ENCODE data around the gene SIRT4.

Gene SIRT4

DNA sequence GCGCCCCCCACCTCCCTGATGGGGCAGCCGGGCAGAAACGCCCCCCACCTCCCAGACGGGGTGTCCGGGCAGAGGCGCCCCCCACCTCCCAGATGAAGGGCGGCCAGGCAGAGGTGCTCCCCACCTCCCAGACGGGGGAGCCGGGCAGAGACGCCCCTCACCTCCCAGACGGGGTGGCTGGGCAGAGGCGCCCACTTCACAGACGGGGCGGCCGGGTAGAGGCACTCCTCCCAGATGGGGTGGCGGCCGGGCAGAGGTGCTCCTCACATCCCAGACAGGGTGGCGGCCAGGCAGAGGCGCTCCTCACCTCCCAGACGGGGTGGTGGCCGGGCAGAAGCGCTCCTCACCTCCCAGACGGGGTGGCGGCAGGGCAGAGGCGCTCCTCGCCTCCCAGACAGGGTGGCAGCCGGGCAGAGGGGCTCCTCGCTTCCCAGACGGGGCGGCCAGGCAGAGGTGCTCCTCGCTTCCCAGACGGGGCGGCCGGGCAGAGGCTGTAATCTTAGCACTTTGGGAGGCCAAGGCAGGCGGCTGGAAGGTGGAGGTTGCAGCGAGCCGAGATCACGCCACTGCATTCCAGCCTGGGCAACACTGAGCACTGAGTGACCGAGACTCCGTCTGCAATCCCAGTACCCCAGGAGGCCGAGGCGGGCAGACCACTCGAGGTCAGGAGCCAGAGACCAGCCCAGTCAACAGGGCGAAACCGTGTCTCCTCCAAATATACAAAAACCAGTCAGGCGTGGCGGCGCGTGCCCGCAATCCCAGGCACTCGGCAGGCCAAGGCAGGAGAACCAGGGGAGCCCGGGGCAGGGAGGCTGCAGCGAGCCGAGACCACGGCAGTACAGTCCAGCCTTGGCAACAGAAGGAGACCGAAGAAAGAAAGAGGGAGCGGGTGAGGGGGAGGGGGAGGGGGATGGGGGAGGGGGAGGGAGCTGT, 23.7 kb upstream of the SIRT4 start:
- no peak for DNase-seq

- DNase-seq = no peak
These were observed 18.8 kb upstream of the SIRT4 start for GRCh38 chr12:120283318-120283717.

GRCh38 chr12:120284381-120284780, 17.7 kb upstream of the SIRT4 start:
- no peak for DNase-seq

DNA sequence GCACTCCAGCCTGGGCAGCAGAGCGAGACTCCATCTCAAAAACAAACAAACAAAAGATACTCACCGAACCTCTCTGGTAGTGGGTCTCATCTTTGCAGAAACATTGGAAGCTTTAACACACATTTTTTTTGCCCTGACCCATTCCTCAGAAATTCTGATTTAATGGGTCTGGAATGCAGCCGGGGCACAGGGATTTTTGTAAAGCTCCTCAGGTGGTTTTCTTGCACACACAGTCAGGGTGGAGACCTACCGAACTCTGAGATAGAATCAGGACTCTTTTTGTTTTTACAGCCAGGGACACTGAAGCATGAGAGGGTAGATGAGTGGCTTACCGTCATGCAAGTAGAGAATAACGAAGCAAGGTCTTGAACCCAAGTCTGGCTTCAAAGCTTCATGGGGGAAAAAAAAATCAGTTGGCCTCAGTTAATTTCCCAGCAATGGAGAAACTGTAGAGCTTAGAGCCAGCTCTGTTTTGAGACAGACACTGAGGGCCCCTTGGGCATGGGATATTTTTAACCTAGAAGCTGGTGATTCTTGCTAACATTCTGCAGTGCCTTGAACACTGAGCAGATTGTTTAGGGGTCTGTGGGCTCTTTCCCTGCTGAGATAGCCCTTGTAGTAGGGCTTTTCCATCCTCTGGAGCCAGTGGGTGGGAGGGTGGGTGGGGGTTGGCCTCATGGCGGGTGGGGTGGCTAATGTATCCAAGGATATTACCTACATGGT, 15.2 kb upstream of the SIRT4 start:
- no peak for DNase-seq

DNA sequence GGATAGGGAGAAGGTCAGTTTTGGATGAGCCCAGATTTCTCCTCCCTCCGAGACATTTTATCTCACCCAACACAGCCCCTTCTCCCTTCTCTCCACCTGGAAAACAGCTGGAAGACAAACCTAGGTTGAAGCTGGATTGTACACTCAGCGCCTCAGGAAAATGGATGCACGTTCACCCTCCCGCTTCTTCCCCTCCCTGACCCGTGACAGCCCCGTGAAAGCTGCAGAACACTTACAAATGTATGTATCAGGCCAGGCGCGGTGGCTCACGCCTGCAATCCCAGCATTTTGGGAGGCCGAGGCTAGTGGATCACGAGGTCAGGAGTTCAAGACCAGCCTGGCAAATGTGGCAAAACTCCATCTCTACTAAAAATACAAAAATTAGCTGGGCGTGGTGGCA, 14.6 kb upstream of the SIRT4 start:
- DNase-seq = no peak

DNA sequence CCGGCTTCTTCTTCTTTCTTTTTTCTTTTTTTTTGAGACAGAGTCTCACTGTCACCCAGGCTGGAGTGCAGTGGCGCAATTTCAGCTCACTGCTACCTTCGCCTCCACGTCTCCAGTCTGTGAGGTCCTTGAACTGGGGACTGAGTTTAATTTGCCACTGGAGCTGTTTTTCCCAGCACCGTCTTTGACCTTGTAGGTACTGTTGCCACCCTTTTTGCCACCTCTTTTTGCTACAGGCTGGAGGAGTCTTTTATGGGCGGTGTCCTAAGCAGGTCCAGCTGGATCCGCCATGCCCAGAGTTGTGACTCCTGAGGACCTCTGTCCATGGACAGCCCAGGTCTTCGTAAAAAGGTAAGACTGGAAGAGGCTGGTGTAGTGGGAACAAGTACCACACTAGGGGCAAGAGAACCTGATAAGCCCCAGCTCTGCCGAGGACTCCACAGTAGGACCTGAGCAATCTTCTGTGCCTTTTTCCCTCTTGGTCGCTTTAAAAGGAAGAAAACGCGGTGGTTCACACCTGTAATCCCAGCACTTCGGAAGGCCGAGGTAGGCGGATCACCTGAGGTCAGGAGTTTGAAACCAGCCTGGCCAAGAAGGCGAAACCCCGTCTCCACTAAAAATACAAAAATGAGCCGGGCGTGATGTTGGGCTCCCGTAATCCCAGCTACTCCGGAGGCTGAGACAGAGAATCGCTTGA, 11.4 kb upstream of the SIRT4 start:
- DNase-seq = peak; percentile 31

DNA sequence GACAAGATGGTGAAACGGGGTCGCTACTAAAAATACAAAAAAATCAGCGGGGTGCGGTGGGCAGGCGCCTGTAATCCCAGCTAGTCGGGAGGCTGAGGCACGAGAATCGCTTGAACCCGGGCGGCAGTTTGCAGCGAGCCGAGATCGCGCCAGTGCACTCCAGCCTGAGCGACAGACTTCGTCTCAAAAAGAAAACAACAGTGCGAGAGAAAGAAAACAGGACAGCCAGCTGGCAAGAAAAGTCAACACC, 9.8 kb upstream of the SIRT4 start:
- no peak for DNase-seq

DNA sequence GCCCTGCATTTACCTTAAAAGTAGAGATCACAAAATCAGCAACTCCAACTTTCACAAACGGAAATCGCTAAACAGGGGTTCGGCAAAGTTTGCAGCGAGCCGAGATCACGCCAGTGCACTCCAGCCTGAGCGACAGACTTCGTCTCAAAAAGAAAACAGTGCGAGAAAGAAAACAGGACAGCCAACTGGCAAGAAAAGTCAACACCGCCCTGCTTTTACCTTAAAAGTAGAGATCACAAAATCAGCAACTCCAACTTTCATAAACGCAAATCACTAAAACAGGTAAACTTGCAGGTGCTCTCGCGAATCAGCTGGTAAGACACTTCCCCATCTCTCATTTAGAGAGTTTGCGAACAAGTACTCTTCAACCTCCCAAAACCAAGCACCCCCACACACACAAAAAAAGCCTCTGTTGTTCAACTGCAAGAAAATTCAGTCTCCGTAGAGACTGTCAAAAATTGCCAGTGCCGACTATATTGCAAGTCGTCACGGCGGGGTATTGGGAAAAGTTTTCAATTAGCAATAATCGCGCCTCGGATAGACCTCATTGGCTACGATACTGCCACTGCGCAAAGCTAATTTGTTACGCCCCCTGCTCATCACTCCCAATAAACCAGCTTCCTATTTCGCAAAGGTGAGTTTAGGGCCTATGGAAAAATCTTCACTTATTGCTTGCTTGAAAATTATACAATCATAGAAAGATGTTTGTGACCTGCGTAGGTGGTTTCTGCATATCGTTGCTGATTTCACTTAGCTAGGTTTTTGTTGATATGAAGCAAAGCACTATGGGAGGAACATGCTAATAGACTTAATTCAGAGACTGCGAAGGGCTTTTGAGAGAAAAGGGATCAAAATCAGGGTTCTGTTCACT, 9.2 kb upstream of the SIRT4 start, which contains the start of gene RNU4-1:
RNU4-1 (minus strand) TSS at position 577 of the 871 bp plus-strand sequence.
- DNase-seq = peak; percentile 96

GRCh38 chr12:120314220-120314619, 12.1 kb downstream of the SIRT4 start:
- no peak for DNase-seq

DNA sequence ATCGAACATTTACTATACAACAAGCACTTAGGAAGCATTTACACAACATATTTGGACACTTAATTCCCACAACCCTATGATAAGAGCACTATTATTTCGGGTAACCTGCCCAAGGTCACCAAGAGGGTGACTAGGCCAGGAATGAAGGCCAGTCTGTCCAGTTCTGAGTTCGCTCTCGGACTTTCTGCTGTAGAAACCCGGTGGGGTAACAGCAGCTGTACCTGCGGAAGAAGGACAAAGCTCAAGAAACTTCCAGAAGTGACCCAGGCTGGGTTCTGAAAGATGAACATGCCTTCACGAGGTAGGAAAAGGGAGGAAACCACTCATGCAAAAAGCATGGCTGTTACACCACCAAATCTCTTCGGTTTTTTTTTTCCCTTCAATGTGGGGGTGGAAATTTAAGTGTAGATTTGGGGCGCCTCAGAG, 14.7 kb downstream of the SIRT4 start:
- DNase-seq = no peak

DNA sequence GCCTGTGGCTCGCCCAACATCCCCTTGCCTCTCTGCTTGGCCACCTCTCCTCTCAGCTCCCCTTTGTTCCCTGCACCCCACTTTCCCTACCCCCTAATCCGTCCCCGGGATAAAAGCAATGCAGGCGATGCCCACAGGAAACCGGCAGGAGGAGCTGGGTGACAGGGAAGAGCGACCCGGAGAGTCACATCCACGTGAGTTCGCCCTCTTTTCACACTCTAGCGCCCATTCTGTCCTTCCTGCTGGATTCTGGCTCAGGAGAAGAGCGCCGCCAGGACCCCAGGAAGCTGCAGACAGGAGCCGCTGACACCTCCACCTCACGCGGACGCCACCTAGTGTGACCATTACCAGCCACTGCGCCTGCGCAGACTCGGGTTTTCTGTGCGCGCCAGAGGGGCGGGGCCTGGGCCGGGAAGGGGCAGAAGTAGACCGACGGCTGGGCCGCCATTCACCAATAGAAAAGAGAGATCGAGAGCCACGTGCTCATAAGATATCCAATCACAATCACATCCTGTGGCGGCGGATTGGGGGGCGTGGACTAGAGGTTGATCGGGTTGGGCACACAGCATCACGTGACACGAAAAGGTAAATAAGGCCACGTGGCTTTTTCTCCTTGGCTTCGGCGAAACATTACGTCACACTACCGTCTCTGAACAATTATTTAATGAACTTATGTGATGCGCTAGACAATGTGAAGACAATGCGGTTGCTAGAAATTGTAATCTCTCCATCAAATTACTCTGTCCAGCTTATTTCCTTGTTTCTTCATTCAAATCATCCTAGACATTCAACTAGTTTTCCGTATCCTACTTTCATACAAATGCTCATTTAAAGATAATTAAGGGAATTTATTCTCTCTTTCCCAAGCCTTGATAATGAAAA, 15.3 kb downstream of the SIRT4 start:
- DNase-seq = peak; percentile 100

DNA sequence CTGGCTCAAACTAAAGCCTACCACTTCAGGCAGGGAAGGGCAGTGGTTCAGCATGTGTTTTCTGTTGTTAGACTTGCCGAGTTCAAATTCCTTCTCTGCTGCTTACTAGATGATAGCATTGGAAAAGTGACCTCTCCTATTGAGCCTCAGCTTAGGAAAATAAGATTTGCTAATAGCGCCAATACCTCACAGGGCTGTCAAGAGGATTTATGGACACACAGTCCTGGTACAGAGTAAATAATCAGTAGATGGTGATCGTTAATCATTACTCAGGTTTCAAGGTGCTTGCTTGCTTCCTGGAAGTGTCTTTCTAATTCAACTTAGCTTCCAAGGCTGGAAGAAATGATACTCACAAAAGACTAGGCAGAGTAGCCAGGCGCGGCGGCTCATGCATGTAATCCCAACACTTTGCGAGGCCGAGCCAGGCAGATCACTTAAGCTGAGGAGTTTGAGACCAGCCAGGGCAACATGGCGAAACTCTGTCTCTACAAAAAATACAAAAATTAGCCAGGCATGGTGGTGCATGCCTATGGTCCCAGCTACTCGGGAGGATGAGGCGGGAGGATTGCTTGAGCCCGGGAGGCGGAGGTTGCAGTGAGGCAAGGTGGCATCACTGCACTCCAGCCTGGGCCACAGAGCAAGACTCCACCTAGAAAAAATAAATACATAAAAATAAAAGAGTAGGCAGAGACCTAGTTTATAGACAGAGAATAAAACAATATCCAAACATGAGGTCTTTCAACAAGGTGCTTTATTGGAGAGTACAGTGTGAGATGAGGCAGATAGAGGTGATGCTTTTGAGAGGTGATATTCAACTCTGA, 19.5 kb downstream of the SIRT4 start:
- DNase-seq = no peak

- no peak for DNase-seq
These were observed 21.7 kb downstream of the SIRT4 start for GRCh38 chr12:120323772-120324171.

- DNase-seq = no peak
These were observed 22.8 kb downstream of the SIRT4 start for GRCh38 chr12:120324841-120325417.

GRCh38 chr12:120327593-120327992, 25.5 kb downstream of the SIRT4 start, which contains the start of gene PLA2G1B:
PLA2G1B (minus strand) TSS chr12:120327779; CDS start chr12:120327753, 26 bp downstream.
- DNase-seq = no peak

GRCh38 chr12:120328228-120328627, 26.1 kb downstream of the SIRT4 start:
- no peak for DNase-seq

- DNase-seq = no peak
These were observed 29.3 kb downstream of the SIRT4 start for GRCh38 chr12:120331390-120331789.

GRCh38 chr12:120332041-120332440, 29.9 kb downstream of the SIRT4 start:
- DNase-seq = no peak

- no peak for DNase-seq
These were observed 30.4 kb downstream of the SIRT4 start for GRCh38 chr12:120332523-120332922.

DNA sequence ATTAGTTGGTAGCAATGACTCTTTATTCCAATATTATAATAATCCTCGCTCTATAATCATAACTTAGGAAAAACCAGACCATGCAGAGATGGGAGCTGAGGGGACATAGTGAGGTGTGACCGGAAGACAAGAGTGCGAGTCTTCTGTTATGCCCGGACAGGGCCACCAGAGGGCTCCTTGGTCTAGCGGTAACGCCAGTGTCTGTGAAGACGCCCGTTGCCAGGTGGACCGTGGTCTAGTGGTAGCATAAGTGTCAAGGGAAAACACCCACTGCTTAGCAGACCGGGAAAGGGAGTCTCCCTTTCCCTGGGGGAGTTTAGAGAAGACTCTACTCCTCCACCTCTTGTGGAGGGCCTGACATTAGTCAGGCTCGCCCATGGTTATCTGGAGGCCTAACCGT, 33.3 kb downstream of the SIRT4 start:
- peak; percentile 38 for DNase-seq

Data from activated CD4-positive, alpha-beta T cell treated with anti-CD3 and anti-CD28 coated beads, Interleukin-2, amount 50 U/mL, for 16 hours (primary cell).